Right cardiac atrium (tissue), 5 donors: ENCODE data around the gene ST14. TPM values are rescaled to one million over a fixed set of nuclear protein-coding genes. Genes with fewer than 3 reads are reported as not detected.

Experiments used
- ATAC-seq, 2 donors: fragments of 200-7000 bp; cut with Tn5 transposase; one replicate each; pipeline versions ENCODE4 v1.8.0 to v1.9.1; 2020; ENCODE audit warnings: moderate library complexity in 2 of 2, mild to moderate bottlenecking in 1 of 2
- DNase-seq, 3 donors: peaks; one replicate each; pipeline ENCODE4 v3.0.0-alpha.2; 2020
- H3K27ac ChIP-seq: one replicate; pipeline ENCODE4 v1.5.1; 2013; ENCODE audit warnings: mild to moderate bottlenecking, low read length, control low read depth, moderate library complexity
- H3K27me3 ChIP-seq: one replicate; pipeline ENCODE4 v1.6.1; 2013; ENCODE audit not compliant: control insufficient read depth, insufficient read depth
- H3K4me1 ChIP-seq: one replicate; pipeline ENCODE4 v1.6.1; 2013; ENCODE audit warnings: low read length; ENCODE audit not compliant: control insufficient read depth, insufficient read depth
- H3K4me3 ChIP-seq: one replicate; pipeline ENCODE4 v1.5.1; 2013; ENCODE audit warnings: low read length, control low read depth
- H3K9me3 ChIP-seq: one replicate; pipeline ENCODE4 v1.6.1; 2013; ENCODE audit warnings: low read length; ENCODE audit not compliant: control insufficient read depth
- WGBS: extraction: QIAGEN DNeasy Blood & Tissue Kit; methylation state at CpG from one replicate; pipeline ENCODE4 v1.1.7; 2013; 5-methylcytosine and 5-hydroxymethylcytosine counted together
- intact Hi-C, 4 donors: fragments of 100-400 bp; cut with DNase I; formaldehyde crosslinking; loops; one replicate each; pipeline versions ENCODE4 v1.11.0 to v1.14.0; 2022 to 2023
- polyA plus RNA-seq: library from polyadenylated mRNA; stranded (reverse); fragments of 200-250 nt; gene quantifications from one replicate; pipeline ENCODE4 v1.2.3, GENCODE V29; 2013
- total RNA-seq, 4 donors: library from RNA; stranded (reverse); fragmentation: NEBNext Ultra II Directional; extraction: Animal tissue kit (Norgen Biotek cat#: 25700); gene quantifications; one replicate each; pipeline ENCODE4 v1.2.1, GENCODE V29; 2021
- donor health status: healthy with polysubstance abuse.
- donor health status: DM: no; HTN: yes; CAD: no.
- donor health status: DM: no; HTN: no; CAD: no.
- donor health status: DM: no; HTN: yes; CAD: no; lungs with severe emphysema.
- donor health status: DM: yes; HTN: yes; CAD: no.

The ST14 gene
- total and polyA plus RNA-seq, 5 donors, result 0.61 to 2.8 (median 1.2) TPM

- Histone ChIP-seq H3K4me3 (no peak overlapping the region), H3K27ac (no peak overlapping the region), H3K27me3 (no peaks in the 10 kb centered on the region), H3K4me1 (no peaks in the 10 kb centered on the region), H3K9me3 (no peaks in the 10 kb centered on the region)
- ATAC-seq (no peak), DNase-seq (no peak)
- intact Hi-C loops, result loop anchor here in 2 of 4 donors (5.0 to 10.0 kb wide), 4 partner anchors 215 to 685 kb away; partner anchors contain the start of gene ADAMTS8 (in 2 of the 2)
- WGBS, result 81% methylated on average over 23 of the region's 23 CpGs
These were observed 50.6 kb downstream of the ST14 start for GRCh38 chr11:130209954-130210854.

DNA sequence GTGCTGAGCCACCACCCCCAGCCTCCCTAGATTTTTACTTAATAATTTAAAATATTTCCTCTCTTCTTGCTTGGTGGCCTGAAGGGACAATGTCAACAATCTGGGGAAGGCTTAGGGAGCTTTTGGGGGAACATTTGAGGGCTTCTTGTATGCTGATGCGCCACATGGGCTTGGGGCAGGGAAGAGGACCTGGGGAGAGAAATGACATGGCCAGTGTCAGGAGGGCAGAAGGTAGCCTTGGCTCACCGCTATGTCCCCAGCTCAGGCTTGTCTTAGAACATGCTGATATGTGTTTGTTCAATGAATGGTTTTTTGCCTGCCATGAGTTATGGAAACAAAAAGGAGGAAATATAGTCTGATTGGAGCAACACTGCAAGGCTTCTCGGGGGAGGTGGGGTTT lies 51.6 kb downstream of the ST14 start:
- WGBS, result 89% methylated on average over 3 of the region's 3 CpGs
- Histone ChIP-seq H3K4me1 (no peaks in the 10 kb centered on the region), H3K27ac (no peak overlapping the region), H3K9me3 (no peaks in the 10 kb centered on the region), H3K27me3 (no peaks in the 10 kb centered on the region), H3K4me3 (no peak overlapping the region)
- DNase-seq (no peak), ATAC-seq (no peak)
- intact Hi-C loops, result loop anchor here in 2 of 4 donors (5.0 to 10.0 kb wide), 4 partner anchors 214 to 684 kb away; partner anchors contain the start of gene ADAMTS8 (in 2 of the 2)

DNA sequence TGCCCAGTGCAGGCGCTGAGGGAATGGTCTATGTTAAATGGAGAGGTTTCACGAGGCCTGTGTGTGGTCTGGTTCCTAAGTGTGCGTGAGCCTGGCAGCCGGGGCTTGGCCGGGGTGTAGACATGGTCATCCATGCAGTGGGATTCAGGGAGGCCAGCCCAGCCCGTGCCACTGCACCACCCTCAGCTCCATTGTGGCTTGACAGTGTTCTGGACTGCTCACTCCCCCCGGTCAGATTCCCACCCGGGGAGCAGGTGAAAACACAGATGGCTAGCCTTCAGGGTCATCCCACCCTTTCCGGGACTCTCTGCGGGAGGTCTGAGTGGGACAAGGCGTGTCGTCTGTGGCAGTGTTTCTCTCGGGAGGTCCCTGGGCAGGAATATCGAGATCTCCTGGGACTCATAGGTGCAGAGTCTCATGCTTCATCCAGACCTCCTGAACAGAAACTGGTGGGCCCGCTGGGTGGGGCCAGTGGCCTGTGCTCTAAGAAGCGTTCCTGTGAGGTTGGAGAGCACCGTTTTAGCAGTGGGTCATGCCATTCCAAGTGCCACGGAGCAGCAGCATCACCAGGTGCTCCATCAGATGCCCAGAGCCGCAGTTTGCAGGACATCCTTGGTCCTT lies 52.3 kb downstream of the ST14 start:
- Histone ChIP-seq H3K27me3 (no peaks in the 10 kb centered on the region), H3K4me3 (no peak overlapping the region), H3K27ac (no peak overlapping the region), H3K9me3 (no peaks in the 10 kb centered on the region), H3K4me1 (no peaks in the 10 kb centered on the region)
- DNase-seq (no peak), ATAC-seq (no peak)
- intact Hi-C loops, result loop anchor here in 3 of 4 donors (2.0 to 10.0 kb wide), 5 partner anchors 213 to 683 kb away; partner anchors contain the start of gene ADAMTS8 (in 3 of the 3)
- WGBS, result 82% methylated on average over 19 of the region's 19 CpGs

DNA sequence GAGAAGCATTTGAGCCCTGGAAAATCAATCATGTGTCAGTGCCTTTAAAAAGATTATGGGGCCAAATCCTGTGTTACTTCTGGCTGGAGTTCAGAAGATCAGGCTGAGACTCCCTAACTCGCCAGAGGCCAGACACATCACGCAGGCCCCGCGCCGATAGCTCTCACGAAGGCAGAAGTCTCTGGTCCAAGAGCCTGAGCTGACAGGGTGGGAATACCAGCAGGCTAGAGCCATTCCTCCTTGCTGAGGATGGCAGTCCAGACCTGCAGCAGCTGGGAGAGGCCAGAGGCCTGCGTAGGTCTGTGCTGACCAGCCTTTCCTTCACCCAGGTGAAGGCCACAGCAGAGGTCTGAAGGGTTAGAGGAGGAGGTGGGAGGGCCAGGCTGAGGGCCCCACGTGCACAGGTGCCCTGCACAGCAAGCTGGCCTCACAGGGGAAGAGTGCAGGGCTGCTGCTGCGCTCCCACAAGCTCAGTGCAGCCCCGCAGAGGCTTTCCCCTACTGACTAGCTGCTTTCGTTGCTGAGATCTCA lies 52.9 kb downstream of the ST14 start:
- H3K27ac ChIP-seq, result no peak overlapping the region
- 53% methylated on average over 11 of the region's 11 CpGs for WGBS
- no peaks in the 10 kb centered on the region for H3K27me3 ChIP-seq
- DNase-seq, result no peak
- intact Hi-C loops, result loop anchor here in 3 of 4 donors (2.0 to 10.0 kb wide), 5 partner anchors 212 to 682 kb away; partner anchors contain the start of gene ADAMTS8 (in 3 of the 3)
- H3K4me1 ChIP-seq, result no peaks in the 10 kb centered on the region
- H3K4me3 ChIP-seq, result no peak overlapping the region
- ATAC-seq, result no peak
- H3K9me3 ChIP-seq, result no peaks in the 10 kb centered on the region

- Histone ChIP-seq H3K9me3 (no peaks in the 10 kb centered on the region), H3K4me1 (no peaks in the 10 kb centered on the region), H3K27me3 (no peaks in the 10 kb centered on the region), H3K4me3 (no peak overlapping the region), H3K27ac (no peak overlapping the region)
- intact Hi-C loops, result loop anchor here in 3 of 4 donors (2.0 to 10.0 kb wide), 5 partner anchors 211 to 681 kb away; partner anchors contain the start of gene ADAMTS8 (in 3 of the 3)
- 35% methylated on average over 28 of the region's 28 CpGs for WGBS
- DNase-seq (peak; percentile 52 to 85 (median 83)), ATAC-seq (peak; percentile 54 to 71)
These were observed 53.8 kb downstream of the ST14 start for GRCh38 chr11:130213143-130213978.

- H3K27ac ChIP-seq, result no peak overlapping the region
- no peak overlapping the region for H3K4me3 ChIP-seq
- H3K9me3 ChIP-seq, result no peaks in the 10 kb centered on the region
- ATAC-seq (no peak), DNase-seq (no peak)
- 94% methylated on average over 9 of the region's 9 CpGs for WGBS
- H3K4me1 ChIP-seq, result no peaks in the 10 kb centered on the region
- intact Hi-C loops, result loop anchor here in 3 of 4 donors (2.0 to 10.0 kb wide), 5 partner anchors 211 to 681 kb away; partner anchors contain the start of gene ADAMTS8 (in 3 of the 3)
- H3K27me3 ChIP-seq, result no peaks in the 10 kb centered on the region
These were observed 54.3 kb downstream of the ST14 start for GRCh38 chr11:130213979-130214281.

DNA sequence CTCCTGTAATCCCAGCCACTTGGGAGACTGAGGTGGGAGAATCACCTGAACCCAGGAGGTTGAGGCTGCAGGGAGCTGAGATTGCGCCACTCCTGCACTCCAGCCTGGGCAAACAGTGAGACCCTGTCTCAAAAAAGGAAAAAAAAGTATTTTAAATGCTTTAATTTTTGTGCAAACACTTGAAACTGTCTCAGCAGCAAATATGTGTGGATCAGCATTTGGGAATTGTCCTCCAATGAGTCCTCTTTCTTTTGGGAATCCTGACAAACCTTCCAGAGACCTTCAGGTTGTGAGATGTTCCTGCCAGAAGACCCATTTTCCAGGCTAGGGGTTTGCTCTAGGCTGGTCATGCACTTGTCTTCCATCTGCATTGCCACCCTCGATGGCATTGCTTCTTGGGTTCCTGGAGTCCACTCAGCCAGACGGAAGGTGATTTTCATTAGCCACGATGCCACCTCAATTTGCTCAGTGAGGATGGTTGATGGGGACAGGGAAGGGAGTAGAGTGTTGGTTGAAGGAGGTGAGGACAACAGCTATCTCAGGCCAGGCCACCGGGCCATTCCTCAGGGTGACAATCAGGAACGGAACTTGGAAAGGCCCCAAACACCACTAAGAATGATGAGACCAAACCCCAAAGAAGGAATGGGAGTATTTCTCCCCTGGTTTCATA lies 55.4 kb downstream of the ST14 start:
- WGBS, result 60% methylated on average over 6 of the region's 6 CpGs
- intact Hi-C loops, result loop anchor here in 3 of 4 donors (5.0 to 10.0 kb wide), 4 partner anchors 210 to 680 kb away; partner anchors contain the start of gene ADAMTS8 (in 3 of the 3)
- Histone ChIP-seq H3K27me3 (no peaks in the 10 kb centered on the region), H3K4me3 (no peak overlapping the region), H3K9me3 (no peaks in the 10 kb centered on the region), H3K4me1 (no peaks in the 10 kb centered on the region), H3K27ac (no peak overlapping the region)
- ATAC-seq (no peak), DNase-seq (no peak)

DNA sequence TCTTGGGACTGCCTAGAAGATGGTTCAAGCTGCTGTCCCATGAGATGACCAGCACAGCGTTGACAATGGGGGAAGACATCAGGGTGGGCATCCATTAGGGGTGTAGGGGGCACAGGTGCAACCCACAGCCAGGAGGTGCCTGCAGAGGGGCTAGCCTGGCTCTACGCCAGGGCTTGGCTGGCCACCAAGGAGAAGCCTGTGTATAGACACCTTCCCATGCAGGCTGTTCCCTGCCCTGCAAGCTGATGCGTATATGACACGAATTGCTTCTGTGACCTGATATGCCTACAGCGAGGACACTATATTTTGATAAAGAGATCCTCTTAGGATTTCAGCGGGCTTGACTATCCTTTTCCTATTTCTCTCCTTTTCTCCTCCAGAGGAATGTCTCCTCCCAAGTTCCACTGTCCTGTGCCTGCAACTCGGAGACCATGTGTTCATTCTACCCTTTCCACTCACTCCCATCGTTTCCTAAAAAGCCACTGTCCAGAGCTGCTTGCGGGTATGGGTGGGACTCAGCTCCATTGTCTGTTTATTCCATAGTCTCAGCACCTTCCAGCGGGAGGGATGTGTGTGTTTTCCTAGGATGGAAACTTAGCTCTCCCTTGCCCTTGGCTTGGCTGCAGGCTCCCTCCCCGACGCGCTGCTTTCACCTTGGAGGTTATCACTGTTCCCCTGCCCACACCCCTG lies 56.1 kb downstream of the ST14 start:
- intact Hi-C loops, result loop anchor here in 3 of 4 donors (5.0 to 10.0 kb wide), 4 partner anchors 209 to 679 kb away; partner anchors contain the start of gene ADAMTS8 (in 2 of the 3)
- Histone ChIP-seq H3K4me3 (no peak overlapping the region), H3K4me1 (no peaks in the 10 kb centered on the region), H3K9me3 (no peaks in the 10 kb centered on the region), H3K27me3 (no peaks in the 10 kb centered on the region), H3K27ac (no peak overlapping the region)
- 42% methylated on average over 13 of the region's 13 CpGs for WGBS
- ATAC-seq (peak in 1 of 2 donors; percentile 28), DNase-seq (no peak)

GRCh38 chr11:130216221-130216550 lies 56.6 kb downstream of the ST14 start:
- Histone ChIP-seq H3K27me3 (no peaks in the 10 kb centered on the region), H3K9me3 (no peaks in the 10 kb centered on the region), H3K4me1 (no peaks in the 10 kb centered on the region), H3K27ac (no peak overlapping the region), H3K4me3 (no peak overlapping the region)
- DNase-seq (no peak), ATAC-seq (no peak)
- intact Hi-C loops, result loop anchor here in 3 of 4 donors (5.0 to 10.0 kb wide), 4 partner anchors 209 to 679 kb away; partner anchors contain the start of gene ADAMTS8 (in 2 of the 3)
- WGBS, result 38% methylated on average over 4 of the region's 4 CpGs
